K562 (cell line): ENCODE measurements around the gene BBX. TPM values are rescaled to one million over a fixed set of nuclear protein-coding genes. Genes with fewer than 3 reads are reported as not detected.

Experiments used
- ATAC-seq: fragments of 200-7000 bp; cut with Tn5 transposase; 3 replicates; pipeline ENCODE4 v1.9.1; 2020; ENCODE audit warnings: moderate library complexity
- BruUV-seq: library from RNA; stranded (reverse); fragments of 400-500 nt; replicated peaks from 2 replicates; lab custom pipeline; 2021; lab: Mats Ljungman, UMichigan
- CTCF ChIA-PET: fragments of 300-600 bp; formaldehyde crosslinking; extraction: SDS; loops from one replicate; lab custom pipeline; 2021; ENCODE audit warnings: low intra/inter-chr PET ratio; lab: Yijun Ruan, JAX
- POLR2A ChIA-PET: fragments of 300-600, 350-650 bp; sonication (Branson Sonifier 250); formaldehyde crosslinking; extraction: SDS; loops from one replicate; lab custom pipeline; 2021; ENCODE audit warnings: antibody characterized with exemption, inconsistent platforms; lab: Yijun Ruan, JAX
- DNase-seq, 4 experiments: peaks; one replicate each; pipeline versions ENCODE4 v3.0.0 to v3.0.0-alpha.2; 2011 to 2018; ENCODE audit warnings: low spot score in 3 of 4, mixed read lengths in 3 of 4; ENCODE audit errors: extremely low read depth in 1 of 4
- FAIRE-seq: peaks from 2 replicates; lab custom pipeline; 2011; peaks lifted over from hg19 to GRCh38; lab: Jason Lieb, UNC
- H2AFZ ChIP-seq: 2 replicates; pipeline ENCODE4 v1.6.0; 2011; ENCODE audit warnings: low read depth, low read length, control low read depth, inconsistent platforms
- H3K27ac ChIP-seq: fragments of 200-600 bp; 3 replicates; pipeline ENCODE4 v1.8.0; 2011; ENCODE audit warnings: low read depth, mild to moderate bottlenecking, control low read depth, inconsistent platforms, low read length, moderate library complexity, mixed read lengths; ENCODE audit errors: extremely low read depth
- H3K27me3 ChIP-seq, 2 experiments: fragments of 300-600 bp in 1 of 2; 2 replicates in 1 of 2; 3 replicates in 1 of 2; pipeline versions ENCODE4 v1.6.0 to v1.8.0; 2011; ENCODE audit warnings: inconsistent platforms in 2 of 2, low read length in 2 of 2, mild to moderate bottlenecking in 1 of 2, mixed read lengths in 1 of 2, moderate library complexity in 1 of 2; ENCODE audit not compliant: control insufficient read depth in 2 of 2, insufficient read depth in 2 of 2
- H3K36me3 ChIP-seq: fragments of 300-600 bp; 3 replicates; pipeline ENCODE4 v1.8.0; 2011; ENCODE audit warnings: mild to moderate bottlenecking, low read length, inconsistent platforms; ENCODE audit not compliant: control insufficient read depth, insufficient read depth
- H3K4me1 ChIP-seq, 2 experiments: fragments of 200-600 bp in 1 of 2; replicated peaks in 1 of 2; 2 replicates in 1 of 2; 3 replicates in 1 of 2; pipeline versions ENCODE4 v1.5.1 to v1.8.0; 2011; ENCODE audit warnings: inconsistent platforms in 2 of 2, low read length in 2 of 2, mild to moderate bottlenecking in 1 of 2, mixed read lengths in 1 of 2, moderate library complexity in 1 of 2; ENCODE audit not compliant: control insufficient read depth in 2 of 2, insufficient read depth in 2 of 2
- H3K4me2 ChIP-seq: 2 replicates; pipeline ENCODE4 v1.6.1; 2011; ENCODE audit warnings: low read length, control low read depth, inconsistent platforms, mixed read lengths; ENCODE audit not compliant: insufficient read depth
- H3K4me3 ChIP-seq: fragments of 200-600 bp; sonication (generic), shearing (Covaris generic); 2 replicates; pipeline ENCODE4 v1.5.1; 2016; ENCODE audit warnings: control low read depth, inconsistent platforms
- H3K79me2 ChIP-seq: fragments of 200-600 bp; 3 replicates; pipeline ENCODE4 v1.8.0; 2011; ENCODE audit warnings: low read length, inconsistent platforms; ENCODE audit not compliant: control insufficient read depth, insufficient read depth
- H3K9ac ChIP-seq, 2 experiments: 2 replicates each; pipeline versions ENCODE4 v1.6.0 to v1.6.1; 2011; ENCODE audit warnings: low read depth in 2 of 2, low read length in 2 of 2, control low read depth in 1 of 2, inconsistent platforms in 1 of 2, mild to moderate bottlenecking in 1 of 2, mixed read lengths in 1 of 2; ENCODE audit not compliant: insufficient read depth in 1 of 2
- H3K9me1 ChIP-seq: one replicate; pipeline ENCODE4 v1.6.0; 2011; ENCODE audit warnings: inconsistent platforms, mild to moderate bottlenecking, low read length, moderate library complexity; ENCODE audit not compliant: control insufficient read depth, insufficient read depth
- H3K9me3 ChIP-seq: replicated peaks from 2 replicates; pipeline ENCODE4 v1.5.1; 2011; ENCODE audit warnings: low read depth, low read length, inconsistent platforms; ENCODE audit not compliant: control insufficient read depth, insufficient read depth
- H4K20me1 ChIP-seq: replicated peaks from 2 replicates; pipeline ENCODE4 v1.6.1; 2011; ENCODE audit warnings: low read length, inconsistent platforms, mixed read lengths; ENCODE audit not compliant: control insufficient read depth, insufficient read depth
- CBFA2T2 ChIP-seq: fragments of 450-650 bp; conservative IDR thresholded peaks from 2 replicates; pipeline ENCODE4 v1.6.1; 2017; ENCODE audit warnings: mild to moderate bottlenecking
- CHD1 ChIP-seq: fragments of 200-600 bp; sonication (generic); IDR thresholded peaks from one replicate; pipeline ENCODE4 v1.6.1; 2012; ENCODE audit warnings: mild to moderate bottlenecking, moderate library complexity, low read length, inconsistent platforms
- CREB3 ChIP-seq: fragments of 450-650 bp; conservative IDR thresholded peaks from 2 replicates; pipeline ENCODE4 v1.6.1; 2016; ENCODE audit warnings: missing genetic modification characterization, low read depth, mild to moderate bottlenecking, missing compliant biosample characterization, moderate library complexity
- HBP1 ChIP-seq: fragments of 450-650 bp; formaldehyde crosslinking; IDR thresholded peaks from 2 replicates; pipeline ENCODE4 v1.4.0; 2022; ENCODE audit warnings: missing genetic modification characterization
- HMBOX1 ChIP-seq: sonication (generic); IDR thresholded peaks from 2 replicates; pipeline ENCODE4 v1.6.1; 2016
- IRF2 ChIP-seq: sonication (generic); formaldehyde crosslinking; IDR thresholded peaks from 2 replicates; pipeline ENCODE4 v1.8.1; 2022; ENCODE audit warnings: mild to moderate bottlenecking, missing genetic modification reagents
- JUNB ChIP-seq: fragments of 450-650 bp; formaldehyde crosslinking; conservative IDR thresholded peaks from 2 replicates; pipeline ENCODE4 v1.4.0; 2020; ENCODE audit warnings: mild to moderate bottlenecking
- NUFIP1 ChIP-seq: fragments of 450-650 bp; IDR thresholded peaks from 2 replicates; pipeline ENCODE4 v1.6.1; 2018; ENCODE audit not compliant: partially characterized antibody
- PHF20 ChIP-seq: fragments of 450-650 bp; IDR thresholded peaks from 2 replicates; pipeline ENCODE4 v1.6.1; 2018; ENCODE audit not compliant: partially characterized antibody
- POLR2G ChIP-seq: fragments of 200-400 bp; formaldehyde crosslinking; IDR thresholded peaks from 2 replicates; pipeline ENCODE4 v1.6.1; 2017; ENCODE audit warnings: low read depth, mild to moderate bottlenecking, antibody characterized with exemption, low read length, moderate library complexity
- RAD51 ChIP-seq: fragments of 450-650 bp; IDR thresholded peaks from 2 replicates; pipeline ENCODE4 v1.7.1; 2016; ENCODE audit warnings: low read depth, mild to moderate bottlenecking, borderline replicate concordance
- TAF15 ChIP-seq: fragments of 200-400 bp; formaldehyde crosslinking; IDR thresholded peaks from 2 replicates; pipeline ENCODE4 v1.6.1; 2017; ENCODE audit warnings: mild to moderate bottlenecking, low read depth, low read length, moderate library complexity
- TARDBP ChIP-seq: fragments of 450-650 bp; IDR thresholded peaks from 2 replicates; pipeline ENCODE4 v1.6.1; 2016
- ZBTB1 ChIP-seq: sonication (generic); formaldehyde crosslinking; IDR thresholded peaks from 2 replicates; pipeline ENCODE4 v1.8.1; 2023; ENCODE audit warnings: missing genetic modification reagents, low read depth, mild to moderate bottlenecking, borderline replicate concordance
- ZNF175 ChIP-seq: fragments of 200-800 bp; sonication (Bioruptor generic); IDR thresholded peaks from 2 replicates; pipeline ENCODE4 v1.6.1; 2016; ENCODE audit warnings: low read depth, mild to moderate bottlenecking, missing genetic modification characterization, missing compliant biosample characterization
- ZNF23 ChIP-seq: fragments of 250-450 bp; sonication (Bioruptor Pico); IDR thresholded peaks from 2 replicates; pipeline ENCODE4 v1.4.0; 2020; ENCODE audit warnings: mild to moderate bottlenecking
- ZNF253 ChIP-seq: fragments of 250-450 bp; sonication (Bioruptor Pico); conservative IDR thresholded peaks from 2 replicates; pipeline ENCODE4 v1.6.1; 2021; ENCODE audit warnings: mild to moderate bottlenecking
- ZNF584 ChIP-seq: fragments of 200-800 bp; sonication (Bioruptor generic); IDR thresholded peaks from 2 replicates; pipeline ENCODE4 v1.6.1; 2016; ENCODE audit warnings: low read depth, mild to moderate bottlenecking, missing genetic modification characterization, missing compliant biosample characterization
- ZNF707 ChIP-seq: fragments of 250-450 bp; sonication (Bioruptor Pico); conservative IDR thresholded peaks from 2 replicates; pipeline ENCODE4 v1.8.0; 2022; ENCODE audit warnings: inconsistent platforms, mild to moderate bottlenecking, moderate library complexity
- ZNF740 ChIP-seq, 3 experiments: fragments of 200-800 bp in 1 of 3; sonication (Bioruptor generic) in 1 of 3; sonication (generic) in 1 of 3; formaldehyde crosslinking in 1 of 3; IDR thresholded peaks; 2 replicates each; pipeline versions ENCODE4 v1.6.1 to v1.8.0; 2016 to 2022; ENCODE audit warnings: mild to moderate bottlenecking in 2 of 3, missing compliant biosample characterization in 2 of 3, missing genetic modification characterization in 2 of 3, missing genetic modification reagents in 1 of 3
- WGBS: fragments of 100-300 bp; shearing (Covaris generic); methylation state at CpG from one replicate; pipeline ENCODE4 v1.1.6; 2016; ENCODE audit warnings: low coverage, mixed read lengths; ENCODE audit not compliant: insufficient coverage; ENCODE audit errors: missing lambda C conversion rate; 5-methylcytosine and 5-hydroxymethylcytosine counted together
- in situ Hi-C: fragments of 300-500 bp; cut with MboI; formaldehyde crosslinking; loops from 4 replicates; pipeline ENCODE4 v1.15.0; 2018; ENCODE audit warnings: inconsistent platforms, mixed read lengths
- intact Hi-C: fragments of 100-400 bp; cut with micrococcal nuclease; formaldehyde crosslinking; loops from 2 replicates; pipeline ENCODE4 v1.14.2; 2022
- polyA plus RNA-seq, 8 experiments: library from polyadenylated mRNA; depleted of rRNA in 4 of 8; stranded (reverse) in 5 of 8; unstranded in 3 of 8; fragments of >200 nt; fragmentation: Nextera tagmentation in 2 of 8; fragmentation: Illumina TruSeq in 1 of 8; extraction: Ambion mirVana in 2 of 8; extraction: Trizol in 1 of 8; gene quantifications; 2 replicates each; pipeline versions ENCODE4 v1.2.1 to v1.2.3, GENCODE V29; 2011 to 2014; ENCODE audit warnings: inconsistent platforms in 1 of 8, missing spikeins in 1 of 8
- total RNA-seq, 7 experiments: library from RNA; depleted of rRNA in 6 of 7; stranded (reverse); fragments of >200 nt in 6 of 7; fragmentation: Illumina TruSeq in 2 of 7; extraction: Trizol in 2 of 7; gene quantifications; 2 replicates each; pipeline versions ENCODE4 v1.2.1 to v1.2.3, GENCODE V29; 2011 to 2021; ENCODE audit warnings: low replicate concordance in 1 of 7

The BBX gene
- total and polyA plus RNA-seq, 9 of the 15 experiments (the other 6 are each of a cell fraction or from before 2014, with no cell fraction given) = 4.9 to 19.5 (median 11.8) TPM

- H3K9ac ChIP-seq = no peak overlapping the region
- TF ChIP-seq POLR2G (no peak), ZNF707 (CRISPR knock-in tag) (no peak), TARDBP (no peak), ZBTB1 (CRISPR knock-in tag) (no peak), CHD1 (no peak), ZNF23 (CRISPR knock-in tag) (no peak), ZNF175 (CRISPR knock-in tag) (no peak), IRF2 (CRISPR knock-in tag) (no peak), ZNF584 (no peak), PHF20 (no peak), NUFIP1 (no peak), ZNF253 (no peak), ZNF740 (CRISPR knock-in tag; IDR thresholded peaks at IDR 0.05) (no peak), ZNF740 (tag; IDR thresholded peaks at IDR 0.05) (no peak), CBFA2T2 (no peak), CREB3 (no peak), TAF15 (no peak), HBP1 (CRISPR knock-in tag) (no peak), JUNB (CRISPR knock-in tag) (no peak), RAD51 (no peak), HMBOX1 (no peak)
- no peak for DNase-seq
- intact Hi-C loops (no loop called here), in situ Hi-C loops (no loop called here)
- no peaks in the 10 kb centered on the region for H4K20me1 ChIP-seq
- H3K27ac ChIP-seq = no peak overlapping the region
- no peak for FAIRE-seq
- no peak overlapping the region for H2AFZ ChIP-seq
- ChIA-PET POLR2A (no interaction called here), CTCF (no interaction called here)
- H3K4me3 ChIP-seq = no peak overlapping the region
- BruUV-seq = no TSS peak
- no peak overlapping the region for H3K4me2 ChIP-seq
- WGBS = 14% methylated on average over 6 of the region's 6 CpGs
- H3K4me1 ChIP-seq = peaks cover 0 to 6% of the 10 kb centered on the region in 2 experiments; a peak in 1 of 5 replicates
- H3K27me3 ChIP-seq = no peaks in the 10 kb centered on the region
- no peaks in the 10 kb centered on the region for H3K36me3 ChIP-seq
- H3K79me2 ChIP-seq = no peaks in the 10 kb centered on the region
- no peaks in the 10 kb centered on the region for H3K9me3 ChIP-seq
- H3K9me1 ChIP-seq = no peaks in the 10 kb centered on the region
- no peak for ATAC-seq
Measured at GRCh38 chr3:107689355-107689754, 166.6 kb downstream of the BBX start.
